ENCODE data around the gene ZNF445.

- no peak for TF ChIP-seq CSDE1 (IDR thresholded peaks at IDR 0.05)
- TF ChIP-seq RNF2 (IDR thresholded peaks at IDR 0.05) = no peak
- TF ChIP-seq MTA3 (IDR thresholded peaks at IDR 0.05; ENCODE audit: borderline replicate concordance) = no peak
- TF ChIP-seq SRF (CRISPR knock-in tag; IDR thresholded peaks at IDR 0.05) = no peak
- no peak for TF ChIP-seq USF1 (CRISPR knock-in tag; IDR thresholded peaks at IDR 0.05)
- no peak for TF ChIP-seq PHF20 (IDR thresholded peaks at IDR 0.05; ENCODE audit: partially characterized antibody)
These were observed 29.1 kb upstream of the ZNF445 start for GRCh38 chr3:44506556-44506955.

Measured in K562 (cell line).